Measurements from ENCODE around the gene SURF4. TPM values are rescaled to one million over a fixed set of nuclear protein-coding genes. Genes with fewer than 3 reads are reported as not detected.

Gene SURF4
- total and polyA plus RNA-seq, 2 of the 13 experiments (the other 11 are each of a cell fraction or from before 2014, with no cell fraction given) = 220 to 265 TPM

DNA sequence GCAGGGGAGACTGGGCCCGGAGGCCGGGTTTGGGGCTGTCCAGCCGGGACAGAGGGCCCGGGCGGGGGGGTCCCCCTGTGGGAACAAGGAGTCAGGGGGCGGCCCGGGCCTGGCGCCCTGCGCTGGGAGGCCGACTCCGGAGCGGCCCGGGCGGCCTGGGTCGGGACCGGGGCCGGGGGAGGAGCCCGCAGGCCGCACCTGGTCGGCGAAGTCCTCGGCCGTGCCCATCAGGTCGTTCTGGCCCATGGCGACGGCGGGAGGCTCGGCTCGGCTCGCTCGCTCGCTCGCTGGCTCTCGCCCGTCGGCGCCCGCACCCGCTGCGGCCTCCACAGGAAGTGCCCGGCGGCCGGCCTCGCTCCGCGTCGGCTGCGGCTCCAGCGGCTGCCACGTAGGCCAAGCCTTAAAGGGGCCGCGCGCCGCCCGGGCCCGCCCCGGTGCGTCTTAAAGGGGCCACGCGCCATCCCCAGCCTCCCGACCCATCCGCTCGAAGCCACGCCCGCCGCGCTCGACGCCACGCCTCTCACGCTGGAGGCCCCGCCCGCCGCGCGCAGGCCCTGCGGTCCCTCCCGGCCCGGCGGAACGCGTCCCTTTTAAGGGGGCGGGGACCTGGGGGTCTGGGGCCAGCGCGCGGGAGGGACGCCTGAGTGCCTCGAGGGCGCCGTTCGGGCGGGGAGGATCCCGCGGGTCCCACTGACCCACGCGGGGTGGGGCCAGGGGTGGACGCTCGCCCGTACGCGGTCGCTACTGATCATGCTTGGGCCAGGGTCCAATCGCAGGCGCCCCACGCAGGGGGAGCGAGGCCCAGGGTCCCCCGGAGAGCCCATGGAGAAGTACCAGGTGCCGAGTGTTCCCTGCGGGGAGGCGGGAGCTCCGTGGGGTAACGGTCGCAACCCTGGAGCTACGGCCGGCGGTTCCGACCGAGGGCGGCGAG, at the start of gene SURF4, which contains the start of gene STKLD1 (continued):
- TF ChIP-seq ARHGAP35 (CRISPR knock-in tag; IDR thresholded peaks at IDR 0.05; ENCODE audit: borderline replicate concordance) (no peak), ZC3H13 (CRISPR knock-in tag; IDR thresholded peaks at IDR 0.05) (peak; percentile 63; the same call in 1 of the 2 replicates), SALL2 (CRISPR knock-in tag; IDR thresholded peaks at IDR 0.05) (peak; percentile 70), HDAC1 (CRISPR knock-in tag; IDR thresholded peaks at IDR 0.05) (peak; percentile 56), NAIF1 (CRISPR knock-in tag; IDR thresholded peaks at IDR 0.05; ENCODE audit: borderline replicate concordance) (no peak), HOXA5 (CRISPR knock-in tag; IDR thresholded peaks at IDR 0.05) (peak; percentile 12; the same call in 1 of the 2 replicates), SMARCE1 (IDR thresholded peaks at IDR 0.05; ENCODE audit: borderline replicate concordance) (no peak), ZNF672 (CRISPR knock-in tag; IDR thresholded peaks at IDR 0.05) (no peak), SYNCRIP (IDR thresholded peaks at IDR 0.05; ENCODE audit: insufficient read depth, low read depth, low read length) (no peak), THYN1 (CRISPR knock-in tag; IDR thresholded peaks at IDR 0.05; ENCODE audit: borderline replicate concordance, low read depth) (no peak), ZNF256 (CRISPR knock-in tag; conservative IDR thresholded peaks at IDR 0.05) (no peak), SIN3B (IDR thresholded peaks at IDR 0.05; ENCODE audit: low read length) (no peak), ZNF543 (CRISPR knock-in tag; IDR thresholded peaks at IDR 0.05) (0 out of 2 replicates have a peak, but pooled peaks have one; percentile 58), ZNF616 (CRISPR knock-in tag; IDR thresholded peaks at IDR 0.05; ENCODE audit: low read depth) (no peak; the same call in 1 of the 2 replicates), SMAD9 (CRISPR knock-in tag; IDR thresholded peaks at IDR 0.05) (no peak), ZNF605 (CRISPR knock-in tag; IDR thresholded peaks at IDR 0.05) (no peak), PAF1 (CRISPR knock-in tag; IDR thresholded peaks at IDR 0.05) (no peak), KDM5A (IDR thresholded peaks at IDR 0.05; ENCODE audit: borderline replicate concordance, low read length) (no peak), YY1 (IDR thresholded peaks at IDR 0.05; ENCODE audit: insufficient read depth, insufficient replicate concordance, low read depth, low read length) (peak; percentile 68), PRPF4 (IDR thresholded peaks at IDR 0.05; ENCODE audit: low read depth, low read length, poor library complexity, severe bottlenecking) (no peak), FLYWCH1 (CRISPR knock-in tag; IDR thresholded peaks at IDR 0.05) (no peak), EED (CRISPR knock-in tag; IDR thresholded peaks at IDR 0.05) (no peak)
- TF ChIP-seq, protein P1, sequence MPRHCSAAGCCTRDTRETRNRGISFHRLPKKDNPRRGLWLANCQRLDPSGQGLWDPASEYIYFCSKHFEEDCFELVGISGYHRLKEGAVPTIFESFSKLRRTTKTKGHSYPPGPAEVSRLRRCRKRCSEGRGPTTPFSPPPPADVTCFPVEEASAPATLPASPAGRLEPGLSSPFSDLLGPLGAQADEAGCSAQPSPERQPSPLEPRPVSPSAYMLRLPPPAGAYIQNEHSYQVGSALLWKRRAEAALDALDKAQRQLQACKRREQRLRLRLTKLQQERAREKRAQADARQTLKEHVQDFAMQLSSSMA (CRISPR knock-in tag; IDR thresholded peaks at IDR 0.05) = no peak
